HEK293 (cell line): ENCODE results near the gene TBCE.
A peak's percentile ranks its signal among the peaks of the same experiment; 100 is the strongest.

Experiments used
- CTCF ChIA-PET: fragments of 350-600 bp; formaldehyde crosslinking; extraction: SDS; loops from one replicate; lab custom pipeline; 2021; ENCODE audit warnings: antibody characterized with exemption; lab: Yijun Ruan, JAX
- POLR2A ChIA-PET: fragments of 300-600 bp; formaldehyde crosslinking; extraction: SDS; loops from one replicate; lab custom pipeline; 2020; ENCODE audit warnings: antibody characterized with exemption, inconsistent platforms; lab: Yijun Ruan, JAX
- H3K27ac ChIP-seq: fragments of 200-500 bp; sonication (Bioruptor generic); 2 replicates; pipeline ENCODE4 v1.5.1; 2014; ENCODE audit warnings: low read depth, low read length, control low read depth, inconsistent platforms; ENCODE audit errors: extremely low read depth
- H3K36me3 ChIP-seq, 2 experiments: fragments of 200-500 bp in 1 of 2; sonication (Bioruptor generic) in 1 of 2; 1 replicate in 1 of 2; 2 replicates in 1 of 2; pipeline ENCODE4 v1.5.1; 2014 to 2017; ENCODE audit warnings: inconsistent platforms in 2 of 2, low read length in 2 of 2; ENCODE audit not compliant: control insufficient read depth in 2 of 2, insufficient read depth in 1 of 2
- H3K4me1 ChIP-seq: fragments of 200-500 bp; sonication (Bioruptor generic); 2 replicates; pipeline ENCODE4 v1.5.1; 2014; ENCODE audit warnings: mild to moderate bottlenecking, low read length, inconsistent platforms; ENCODE audit not compliant: control insufficient read depth, insufficient read depth
- H3K4me3 ChIP-seq: 2 replicates; pipeline ENCODE4 v1.5.1; 2011; ENCODE audit warnings: low read depth, mild to moderate bottlenecking, control low read depth, low read length, moderate library complexity
- H3K9me3 ChIP-seq: fragments of 200-500 bp; sonication (Bioruptor generic); 2 replicates; pipeline ENCODE4 v1.5.1; 2014; ENCODE audit warnings: low read depth, low read length, inconsistent platforms; ENCODE audit not compliant: control insufficient read depth, insufficient read depth
- HOXA7 ChIP-seq: sonication (generic); formaldehyde crosslinking; IDR thresholded peaks from 2 replicates; pipeline ENCODE4 v1.8.1; 2022; ENCODE audit warnings: missing genetic modification reagents, borderline replicate concordance
- INSM2 ChIP-seq: fragments of 450-650 bp; formaldehyde crosslinking; IDR thresholded peaks from 2 replicates; pipeline ENCODE4 v1.5.1; 2016; ENCODE audit warnings: missing biosample characterization, missing genetic modification characterization
- PRDM10 ChIP-seq: fragments of 450-650 bp; formaldehyde crosslinking; IDR thresholded peaks from 2 replicates; pipeline ENCODE4 v1.5.1; 2016; ENCODE audit warnings: missing biosample characterization, missing genetic modification characterization
- PRDM6 ChIP-seq: fragments of 450-650 bp; formaldehyde crosslinking; IDR thresholded peaks from 2 replicates; pipeline ENCODE4 v1.5.1; 2017; ENCODE audit warnings: missing biosample characterization, missing genetic modification characterization
- SALL2 ChIP-seq: fragments of 450-650 bp; formaldehyde crosslinking; IDR thresholded peaks from 2 replicates; pipeline ENCODE4 v1.5.0; 2017; ENCODE audit warnings: missing biosample characterization, mild to moderate bottlenecking, missing genetic modification characterization, borderline replicate concordance
- SP3 ChIP-seq: fragments of 450-650 bp; formaldehyde crosslinking; IDR thresholded peaks from 2 replicates; pipeline ENCODE4 v1.5.1; 2016; ENCODE audit warnings: missing biosample characterization, missing genetic modification characterization
- TSHZ1 ChIP-seq: fragments of 450-650 bp; formaldehyde crosslinking; IDR thresholded peaks from 2 replicates; pipeline ENCODE4 v1.5.1; 2016; ENCODE audit warnings: missing biosample characterization, missing genetic modification characterization, borderline replicate concordance
- YY2 ChIP-seq: fragments of 450-650 bp; formaldehyde crosslinking; IDR thresholded peaks from 2 replicates; pipeline ENCODE4 v1.5.1; 2016; ENCODE audit warnings: missing biosample characterization, missing genetic modification characterization
- ZNF138 ChIP-seq: fragments of 450-650 bp; formaldehyde crosslinking; IDR thresholded peaks from 2 replicates; pipeline ENCODE4 v1.5.1; 2016; ENCODE audit warnings: missing biosample characterization, missing genetic modification characterization, borderline replicate concordance
- ZNF16 ChIP-seq: fragments of 450-650 bp; formaldehyde crosslinking; IDR thresholded peaks from 2 replicates; pipeline ENCODE4 v1.5.1; 2016; ENCODE audit warnings: low read depth, missing biosample characterization, missing genetic modification characterization
- ZNF169 ChIP-seq: fragments of 450-650 bp; formaldehyde crosslinking; IDR thresholded peaks from 2 replicates; pipeline ENCODE4 v1.5.1; 2016; ENCODE audit warnings: missing biosample characterization, missing genetic modification characterization
- ZNF184 ChIP-seq: fragments of 450-650 bp; IDR thresholded peaks from 2 replicates; pipeline ENCODE4 v1.5.1; 2018; ENCODE audit warnings: missing biosample characterization, mild to moderate bottlenecking, missing genetic modification characterization
- ZNF266 ChIP-seq: fragments of 450-650 bp; formaldehyde crosslinking; IDR thresholded peaks from 2 replicates; pipeline ENCODE4 v1.5.1; 2016; ENCODE audit warnings: missing biosample characterization, missing genetic modification characterization, low read depth
- ZNF362 ChIP-seq: fragments of 450-650 bp; formaldehyde crosslinking; IDR thresholded peaks from 2 replicates; pipeline ENCODE4 v1.5.1; 2016; ENCODE audit warnings: missing biosample characterization, missing genetic modification characterization
- ZNF600 ChIP-seq: fragments of 450-650 bp; formaldehyde crosslinking; IDR thresholded peaks from 2 replicates; pipeline ENCODE4 v1.5.1; 2016; ENCODE audit warnings: missing biosample characterization, missing genetic modification characterization
- ZNF660 ChIP-seq: fragments of 450-650 bp; IDR thresholded peaks from 2 replicates; pipeline ENCODE4 v1.5.1; 2018; ENCODE audit warnings: missing biosample characterization, mild to moderate bottlenecking, missing genetic modification characterization
- ZNF664 ChIP-seq: fragments of 450-650 bp; formaldehyde crosslinking; IDR thresholded peaks from 2 replicates; pipeline ENCODE4 v1.5.1; 2016; ENCODE audit warnings: missing biosample characterization, missing genetic modification characterization
- ZNF785 ChIP-seq: fragments of 450-650 bp; formaldehyde crosslinking; IDR thresholded peaks from 2 replicates; pipeline ENCODE4 v1.5.1; 2016; ENCODE audit warnings: missing biosample characterization, missing genetic modification characterization
- TF ChIP-seq, protein P1 (sequence below): fragments of 450-650 bp; formaldehyde crosslinking; IDR thresholded peaks from 2 replicates; pipeline ENCODE4 v1.5.1; 2017; ENCODE audit warnings: missing biosample characterization, missing genetic modification characterization

TBCE gene

GRCh38 chr1:235319255-235319654, 48.0 kb upstream of the TBCE start:
- H3K27ac ChIP-seq, result no peak overlapping the region
- CTCF ChIA-PET, result interaction anchor here (0.6 to 0.7 kb wide), 3 partner anchors 60 to 213 kb away, joined by 3 to 5 read pairs (median 3); no protein-coding TSS in a partner anchor
- no peak overlapping the region for H3K4me3 ChIP-seq
- H3K36me3 ChIP-seq, result peaks cover 15 to 27% of the 10 kb centered on the region in 2 experiments
- no peak for TF ChIP-seq INSM2 (tag by site-specific recombination)
- no peak for TF ChIP-seq SP3
- 0 out of 2 replicates have a peak, but pooled peaks have one; percentile 11 for TF ChIP-seq ZNF362
- TF ChIP-seq ZNF184 (tag by site-specific recombination), result no peak
- no peak for TF ChIP-seq ZNF660 (tag by site-specific recombination)
- no peak for TF ChIP-seq SALL2 (tag by site-specific recombination)
- TF ChIP-seq TSHZ1, result no peak
- no peak for TF ChIP-seq ZNF16 (tag by site-specific recombination)
- TF ChIP-seq PRDM6 (tag by site-specific recombination), result 0 out of 2 replicates have a peak, but pooled peaks have one; percentile 1
- 0 out of 2 replicates have a peak, but pooled peaks have one; percentile 32 for TF ChIP-seq ZNF664 (tag by site-specific recombination)
- TF ChIP-seq ZNF785 (tag by site-specific recombination), result no peak
- TF ChIP-seq, protein P1, sequence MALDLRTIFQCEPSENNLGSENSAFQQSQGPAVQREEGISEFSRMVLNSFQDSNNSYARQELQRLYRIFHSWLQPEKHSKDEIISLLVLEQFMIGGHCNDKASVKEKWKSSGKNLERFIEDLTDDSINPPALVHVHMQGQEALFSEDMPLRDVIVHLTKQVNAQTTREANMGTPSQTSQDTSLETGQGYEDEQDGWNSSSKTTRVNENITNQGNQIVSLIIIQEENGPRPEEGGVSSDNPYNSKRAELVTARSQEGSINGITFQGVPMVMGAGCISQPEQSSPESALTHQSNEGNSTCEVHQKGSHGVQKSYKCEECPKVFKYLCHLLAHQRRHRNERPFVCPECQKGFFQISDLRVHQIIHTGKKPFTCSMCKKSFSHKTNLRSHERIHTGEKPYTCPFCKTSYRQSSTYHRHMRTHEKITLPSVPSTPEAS (tag by site-specific recombination), result no peak
- no peak for TF ChIP-seq ZNF266 (tag by site-specific recombination)
- POLR2A ChIA-PET, result interaction anchor here (2.1 kb wide), 1 partner anchor 9 kb away, joined by 10 read pairs; the partner anchor contains the start of genes ARID4B and GGPS1
- no peaks in the 10 kb centered on the region for H3K9me3 ChIP-seq
- peaks cover 2% of the 10 kb centered on the region; the same call in 1 of the 2 replicates for H3K4me1 ChIP-seq

DNA sequence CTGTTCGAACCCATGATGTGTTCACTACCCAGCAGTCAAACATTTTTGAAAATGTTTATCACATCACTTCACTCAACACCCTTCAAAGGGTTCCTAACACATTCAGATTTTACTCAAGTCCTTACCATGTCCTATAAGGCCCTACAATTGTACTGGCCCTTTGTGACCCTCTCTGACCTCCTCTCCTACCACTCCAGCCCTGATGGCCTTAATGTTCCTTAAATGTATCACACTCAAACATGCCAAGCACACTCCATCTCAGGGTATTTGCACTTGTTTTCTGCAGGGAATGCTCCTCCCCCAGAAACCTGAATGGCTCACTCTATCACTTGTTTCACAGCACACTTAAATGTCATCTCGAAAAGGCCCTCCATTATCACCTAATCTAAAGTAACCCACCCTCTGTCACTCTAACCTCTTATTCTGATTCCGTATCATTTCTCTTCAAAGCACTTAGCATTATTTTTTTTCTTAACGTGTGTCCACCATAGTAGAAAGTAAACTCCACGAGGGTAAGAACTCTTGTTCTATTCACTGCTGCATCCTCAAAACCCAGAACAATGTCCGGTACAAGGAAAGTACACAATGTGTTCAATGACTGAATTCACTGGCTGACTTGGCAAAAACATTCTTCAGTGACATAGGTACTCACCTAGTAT, 46.6 kb upstream of the TBCE start:
- 0 out of 2 replicates have a peak, but pooled peaks have one; percentile 11 for TF ChIP-seq ZNF16 (tag by site-specific recombination)
- no peak for TF ChIP-seq ZNF169 (tag by site-specific recombination)
- TF ChIP-seq HOXA7 (CRISPR knock-in tag), result no peak
- TF ChIP-seq PRDM10, result no peak
- TF ChIP-seq ZNF138 (tag by site-specific recombination), result no peak
- peak; percentile 72 for TF ChIP-seq ZNF600 (tag by site-specific recombination)
- no peak for TF ChIP-seq YY2 (tag by site-specific recombination)
- Histone ChIP-seq H3K9me3 (no peaks in the 10 kb centered on the region), H3K4me3 (no peak overlapping the region), H3K27ac (no peak overlapping the region), H3K4me1 (peaks cover 13% of the 10 kb centered on the region), H3K36me3 (peaks cover 19 to 31% of the 10 kb centered on the region in 2 experiments)
- ChIA-PET POLR2A (no interaction called here), CTCF (no interaction called here)
